HepG2 (cell line): ENCODE results near the gene ETV1.

Experiments
- JUND ChIP-seq: sonication (generic); formaldehyde crosslinking; IDR thresholded peaks from 2 replicates; pipeline ENCODE4 v1.8.0; 2022; ENCODE audit warnings: mild to moderate bottlenecking, missing genetic modification reagents
- MAZ ChIP-seq, 2 experiments: sonication (generic) in 1 of 2; formaldehyde crosslinking in 1 of 2; IDR thresholded peaks; 2 replicates each; pipeline versions ENCODE4 v1.5.0 to v1.6.1; 2012 to 2020; ENCODE audit warnings: low read depth in 2 of 2, mild to moderate bottlenecking in 2 of 2, borderline replicate concordance in 1 of 2, improper control_type of control experiment in 1 of 2, low read length in 1 of 2, missing genetic modification reagents in 1 of 2, moderate library complexity in 1 of 2
- MXI1 ChIP-seq: IDR thresholded peaks from 3 replicates; pipeline ENCODE4 v1.6.1; 2012; ENCODE audit warnings: low read depth, low read length, inconsistent platforms, borderline replicate concordance
- MYC ChIP-seq: sonication (generic); formaldehyde crosslinking; IDR thresholded peaks from 2 replicates; pipeline ENCODE4 v1.9.0; 2021; ENCODE audit warnings: missing genetic modification reagents, borderline replicate concordance
- ZFP36 ChIP-seq: fragments of 150-350 bp; IDR thresholded peaks from 2 replicates; pipeline ENCODE4 v1.6.1; 2018; ENCODE audit warnings: borderline replicate concordance, low read length, low read depth; ENCODE audit not compliant: partially characterized antibody
- TF ChIP-seq, protein P1 (sequence below): sonication (generic); formaldehyde crosslinking; IDR thresholded peaks from 2 replicates; pipeline ENCODE4 v1.5.0; 2020; ENCODE audit warnings: mild to moderate bottlenecking, missing genetic modification reagents, moderate library complexity
- TF ChIP-seq, protein P2 (sequence below), 2 experiments: IDR thresholded peaks; 2 replicates each; pipeline ENCODE4 v1.6.1; 2011 to 2012; ENCODE audit warnings: low read length in 2 of 2, borderline replicate concordance in 1 of 2, low read depth in 1 of 2, mild to moderate bottlenecking in 1 of 2, moderate library complexity in 1 of 2
- TF ChIP-seq, protein P3 (sequence below): sonication (generic); formaldehyde crosslinking; IDR thresholded peaks from 2 replicates; pipeline ENCODE4 v1.9.0; 2021; ENCODE audit warnings: mild to moderate bottlenecking, missing genetic modification reagents
- TF ChIP-seq, protein P4 (sequence below): sonication (generic); formaldehyde crosslinking; IDR thresholded peaks from 2 replicates; pipeline ENCODE4 v1.5.1; 2020; ENCODE audit warnings: missing genetic modification reagents, mild to moderate bottlenecking, borderline replicate concordance

DNA sequence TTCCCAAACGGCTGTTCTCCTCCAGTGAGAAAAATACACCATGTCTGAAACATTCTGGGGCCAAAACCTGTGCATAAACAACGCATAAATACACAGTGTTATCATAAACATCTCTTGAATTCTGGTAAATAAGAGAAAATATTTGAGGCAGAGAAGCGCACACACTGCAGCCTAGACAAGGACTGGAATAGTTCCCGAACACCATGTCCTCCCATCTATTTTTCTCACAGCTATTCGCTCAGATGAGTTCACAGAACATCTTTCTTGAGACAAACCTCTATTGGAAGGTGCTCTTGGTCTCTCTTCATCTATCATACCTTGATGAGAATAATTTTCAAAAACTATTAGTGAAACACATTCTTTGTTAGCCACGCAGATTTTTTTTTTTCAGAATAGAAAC, 24.4 kb downstream of the ETV1 start:
- TF ChIP-seq ZFP36 = no peak
- TF ChIP-seq, protein P1, sequence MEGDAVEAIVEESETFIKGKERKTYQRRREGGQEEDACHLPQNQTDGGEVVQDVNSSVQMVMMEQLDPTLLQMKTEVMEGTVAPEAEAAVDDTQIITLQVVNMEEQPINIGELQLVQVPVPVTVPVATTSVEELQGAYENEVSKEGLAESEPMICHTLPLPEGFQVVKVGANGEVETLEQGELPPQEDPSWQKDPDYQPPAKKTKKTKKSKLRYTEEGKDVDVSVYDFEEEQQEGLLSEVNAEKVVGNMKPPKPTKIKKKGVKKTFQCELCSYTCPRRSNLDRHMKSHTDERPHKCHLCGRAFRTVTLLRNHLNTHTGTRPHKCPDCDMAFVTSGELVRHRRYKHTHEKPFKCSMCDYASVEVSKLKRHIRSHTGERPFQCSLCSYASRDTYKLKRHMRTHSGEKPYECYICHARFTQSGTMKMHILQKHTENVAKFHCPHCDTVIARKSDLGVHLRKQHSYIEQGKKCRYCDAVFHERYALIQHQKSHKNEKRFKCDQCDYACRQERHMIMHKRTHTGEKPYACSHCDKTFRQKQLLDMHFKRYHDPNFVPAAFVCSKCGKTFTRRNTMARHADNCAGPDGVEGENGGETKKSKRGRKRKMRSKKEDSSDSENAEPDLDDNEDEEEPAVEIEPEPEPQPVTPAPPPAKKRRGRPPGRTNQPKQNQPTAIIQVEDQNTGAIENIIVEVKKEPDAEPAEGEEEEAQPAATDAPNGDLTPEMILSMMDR = no peak
- TF ChIP-seq, protein P2, sequence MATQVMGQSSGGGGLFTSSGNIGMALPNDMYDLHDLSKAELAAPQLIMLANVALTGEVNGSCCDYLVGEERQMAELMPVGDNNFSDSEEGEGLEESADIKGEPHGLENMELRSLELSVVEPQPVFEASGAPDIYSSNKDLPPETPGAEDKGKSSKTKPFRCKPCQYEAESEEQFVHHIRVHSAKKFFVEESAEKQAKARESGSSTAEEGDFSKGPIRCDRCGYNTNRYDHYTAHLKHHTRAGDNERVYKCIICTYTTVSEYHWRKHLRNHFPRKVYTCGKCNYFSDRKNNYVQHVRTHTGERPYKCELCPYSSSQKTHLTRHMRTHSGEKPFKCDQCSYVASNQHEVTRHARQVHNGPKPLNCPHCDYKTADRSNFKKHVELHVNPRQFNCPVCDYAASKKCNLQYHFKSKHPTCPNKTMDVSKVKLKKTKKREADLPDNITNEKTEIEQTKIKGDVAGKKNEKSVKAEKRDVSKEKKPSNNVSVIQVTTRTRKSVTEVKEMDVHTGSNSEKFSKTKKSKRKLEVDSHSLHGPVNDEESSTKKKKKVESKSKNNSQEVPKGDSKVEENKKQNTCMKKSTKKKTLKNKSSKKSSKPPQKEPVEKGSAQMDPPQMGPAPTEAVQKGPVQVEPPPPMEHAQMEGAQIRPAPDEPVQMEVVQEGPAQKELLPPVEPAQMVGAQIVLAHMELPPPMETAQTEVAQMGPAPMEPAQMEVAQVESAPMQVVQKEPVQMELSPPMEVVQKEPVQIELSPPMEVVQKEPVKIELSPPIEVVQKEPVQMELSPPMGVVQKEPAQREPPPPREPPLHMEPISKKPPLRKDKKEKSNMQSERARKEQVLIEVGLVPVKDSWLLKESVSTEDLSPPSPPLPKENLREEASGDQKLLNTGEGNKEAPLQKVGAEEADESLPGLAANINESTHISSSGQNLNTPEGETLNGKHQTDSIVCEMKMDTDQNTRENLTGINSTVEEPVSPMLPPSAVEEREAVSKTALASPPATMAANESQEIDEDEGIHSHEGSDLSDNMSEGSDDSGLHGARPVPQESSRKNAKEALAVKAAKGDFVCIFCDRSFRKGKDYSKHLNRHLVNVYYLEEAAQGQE (IDR thresholded peaks at IDR 0.05; ENCODE audit: borderline replicate concordance in 1 of 2, low read depth in 1 of 2, low read length in 2 of 2) = no peak
- no peak for TF ChIP-seq MYC
- no peak for TF ChIP-seq MAZ (IDR thresholded peaks at IDR 0.05; ENCODE audit: borderline replicate concordance, low read depth, low read length)
- no peak for TF ChIP-seq MAZ (CRISPR knock-in tag; IDR thresholded peaks at IDR 0.05; ENCODE audit: low read depth)
- TF ChIP-seq, protein P3, sequence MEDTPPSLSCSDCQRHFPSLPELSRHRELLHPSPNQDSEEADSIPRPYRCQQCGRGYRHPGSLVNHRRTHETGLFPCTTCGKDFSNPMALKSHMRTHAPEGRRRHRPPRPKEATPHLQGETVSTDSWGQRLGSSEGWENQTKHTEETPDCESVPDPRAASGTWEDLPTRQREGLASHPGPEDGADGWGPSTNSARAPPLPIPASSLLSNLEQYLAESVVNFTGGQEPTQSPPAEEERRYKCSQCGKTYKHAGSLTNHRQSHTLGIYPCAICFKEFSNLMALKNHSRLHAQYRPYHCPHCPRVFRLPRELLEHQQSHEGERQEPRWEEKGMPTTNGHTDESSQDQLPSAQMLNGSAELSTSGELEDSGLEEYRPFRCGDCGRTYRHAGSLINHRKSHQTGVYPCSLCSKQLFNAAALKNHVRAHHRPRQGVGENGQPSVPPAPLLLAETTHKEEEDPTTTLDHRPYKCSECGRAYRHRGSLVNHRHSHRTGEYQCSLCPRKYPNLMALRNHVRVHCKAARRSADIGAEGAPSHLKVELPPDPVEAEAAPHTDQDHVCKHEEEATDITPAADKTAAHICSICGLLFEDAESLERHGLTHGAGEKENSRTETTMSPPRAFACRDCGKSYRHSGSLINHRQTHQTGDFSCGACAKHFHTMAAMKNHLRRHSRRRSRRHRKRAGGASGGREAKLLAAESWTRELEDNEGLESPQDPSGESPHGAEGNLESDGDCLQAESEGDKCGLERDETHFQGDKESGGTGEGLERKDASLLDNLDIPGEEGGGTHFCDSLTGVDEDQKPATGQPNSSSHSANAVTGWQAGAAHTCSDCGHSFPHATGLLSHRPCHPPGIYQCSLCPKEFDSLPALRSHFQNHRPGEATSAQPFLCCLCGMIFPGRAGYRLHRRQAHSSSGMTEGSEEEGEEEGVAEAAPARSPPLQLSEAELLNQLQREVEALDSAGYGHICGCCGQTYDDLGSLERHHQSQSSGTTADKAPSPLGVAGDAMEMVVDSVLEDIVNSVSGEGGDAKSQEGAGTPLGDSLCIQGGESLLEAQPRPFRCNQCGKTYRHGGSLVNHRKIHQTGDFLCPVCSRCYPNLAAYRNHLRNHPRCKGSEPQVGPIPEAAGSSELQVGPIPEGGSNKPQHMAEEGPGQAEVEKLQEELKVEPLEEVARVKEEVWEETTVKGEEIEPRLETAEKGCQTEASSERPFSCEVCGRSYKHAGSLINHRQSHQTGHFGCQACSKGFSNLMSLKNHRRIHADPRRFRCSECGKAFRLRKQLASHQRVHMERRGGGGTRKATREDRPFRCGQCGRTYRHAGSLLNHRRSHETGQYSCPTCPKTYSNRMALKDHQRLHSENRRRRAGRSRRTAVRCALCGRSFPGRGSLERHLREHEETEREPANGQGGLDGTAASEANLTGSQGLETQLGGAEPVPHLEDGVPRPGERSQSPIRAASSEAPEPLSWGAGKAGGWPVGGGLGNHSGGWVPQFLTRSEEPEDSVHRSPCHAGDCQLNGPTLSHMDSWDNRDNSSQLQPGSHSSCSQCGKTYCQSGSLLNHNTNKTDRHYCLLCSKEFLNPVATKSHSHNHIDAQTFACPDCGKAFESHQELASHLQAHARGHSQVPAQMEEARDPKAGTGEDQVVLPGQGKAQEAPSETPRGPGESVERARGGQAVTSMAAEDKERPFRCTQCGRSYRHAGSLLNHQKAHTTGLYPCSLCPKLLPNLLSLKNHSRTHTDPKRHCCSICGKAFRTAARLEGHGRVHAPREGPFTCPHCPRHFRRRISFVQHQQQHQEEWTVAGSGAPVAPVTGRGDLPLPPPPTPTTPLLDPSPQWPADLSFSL (CRISPR knock-in tag) = no peak
- TF ChIP-seq, protein P4, sequence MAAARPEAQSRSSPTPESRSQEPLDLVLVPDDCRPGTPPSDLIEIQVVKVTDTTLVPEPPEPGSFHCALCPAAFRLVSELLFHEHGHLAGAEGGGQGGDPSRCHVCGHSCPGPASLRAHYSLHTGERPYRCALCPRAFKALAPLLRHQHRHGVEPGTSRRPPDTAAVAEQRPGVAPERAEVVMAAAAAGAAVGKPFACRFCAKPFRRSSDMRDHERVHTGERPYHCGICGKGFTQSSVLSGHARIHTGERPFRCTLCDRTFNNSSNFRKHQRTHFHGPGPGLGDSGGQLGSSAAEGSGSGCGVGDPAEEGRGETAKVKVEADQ = no peak
- no peak for TF ChIP-seq MXI1
- no peak for TF ChIP-seq JUND (CRISPR knock-in tag)
